Common myeloid progenitor, CD34-positive (primary cell): Measurements from ENCODE around the gene STT3B.
A peak's percentile ranks its signal among the peaks of the same experiment; 100 is the strongest.

Source experiments
- CTCF ChIA-PET: fragments of 350-600 bp; sonication (Branson Sonifier 250); formaldehyde crosslinking; loops from one replicate; lab custom pipeline; 2021; ENCODE audit warnings: antibody characterized with exemption; lab: Charles Lee
- POLR2A ChIA-PET: fragments of 350-600 bp; sonication (Branson Sonifier 250); formaldehyde crosslinking; loops from one replicate; lab custom pipeline; 2021; ENCODE audit warnings: antibody characterized with exemption; lab: Charles Lee
- DNase-seq, 3 donors: peaks; one replicate each; pipeline versions ENCODE4 v3.0.0 to v3.0.0-alpha.2; 2013
- H3K27ac ChIP-seq, 2 experiments: 1 replicate in 1 of 2; 2 replicates in 1 of 2; pipeline ENCODE4 v1.7.0; 2013; ENCODE audit warnings: inconsistent platforms in 2 of 2, low read length in 2 of 2, mild to moderate bottlenecking in 2 of 2, low read depth in 1 of 2, moderate library complexity in 1 of 2; ENCODE audit not compliant: severe bottlenecking in 2 of 2, insufficient read depth in 1 of 2, poor library complexity in 1 of 2
- H3K27me3 ChIP-seq, 5 experiments: replicated peaks in 2 of 5; 1 replicate in 3 of 5; 2 replicates in 2 of 5; pipeline versions ENCODE4 v1.6.1 to v1.7.0; 2013; ENCODE audit warnings: low read length in 4 of 5, mild to moderate bottlenecking in 2 of 5, moderate library complexity in 2 of 5, inconsistent platforms in 1 of 5; ENCODE audit not compliant: insufficient read depth in 5 of 5, control insufficient read depth in 4 of 5
- H3K36me3 ChIP-seq, 4 experiments: 1 replicate in 2 of 4; 2 replicates in 2 of 4; pipeline versions ENCODE4 v1.6.1 to v1.7.0; 2013; ENCODE audit warnings: low read length in 3 of 4, control low read depth in 1 of 4, mild to moderate bottlenecking in 1 of 4; ENCODE audit not compliant: control insufficient read depth in 4 of 4, insufficient read depth in 4 of 4
- H3K4me1 ChIP-seq, 4 experiments: 1 replicate in 3 of 4; 2 replicates in 1 of 4; pipeline versions ENCODE4 v1.6.1 to v1.7.1; 2013; ENCODE audit warnings: low read length in 3 of 4, mild to moderate bottlenecking in 3 of 4, control low read depth in 1 of 4, inconsistent platforms in 1 of 4, moderate library complexity in 1 of 4; ENCODE audit not compliant: control insufficient read depth in 4 of 4, insufficient read depth in 4 of 4; ENCODE audit errors: control extremely low read depth in 1 of 4
- H3K4me3 ChIP-seq, 7 experiments: 1 replicate in 4 of 7; 2 replicates in 3 of 7; pipeline versions ENCODE4 v1.5.1 to v1.7.0; 2013; ENCODE audit warnings: mild to moderate bottlenecking in 7 of 7, low read length in 6 of 7, moderate library complexity in 6 of 7, inconsistent platforms in 2 of 7, low read depth in 2 of 7, control low read depth in 1 of 7; ENCODE audit not compliant: insufficient read depth in 4 of 7, control insufficient read depth in 1 of 7; ENCODE audit errors: extremely low read depth in 1 of 7
- H3K9me3 ChIP-seq, 5 experiments: 1 replicate in 4 of 5; 2 replicates in 1 of 5; pipeline versions ENCODE4 v1.6.1 to v1.7.1; 2013; ENCODE audit warnings: low read length in 4 of 5, mild to moderate bottlenecking in 2 of 5, inconsistent platforms in 1 of 5, low read depth in 1 of 5, moderate library complexity in 1 of 5; ENCODE audit not compliant: control insufficient read depth in 4 of 5, insufficient read depth in 2 of 5; ENCODE audit errors: control extremely low read depth in 1 of 5
- WGBS: methylation state at CpG from one replicate; pipeline ENCODE4 v1.1.5; 2013; ENCODE audit not compliant: insufficient coverage; 5-methylcytosine and 5-hydroxymethylcytosine counted together

The STT3B gene

DNA sequence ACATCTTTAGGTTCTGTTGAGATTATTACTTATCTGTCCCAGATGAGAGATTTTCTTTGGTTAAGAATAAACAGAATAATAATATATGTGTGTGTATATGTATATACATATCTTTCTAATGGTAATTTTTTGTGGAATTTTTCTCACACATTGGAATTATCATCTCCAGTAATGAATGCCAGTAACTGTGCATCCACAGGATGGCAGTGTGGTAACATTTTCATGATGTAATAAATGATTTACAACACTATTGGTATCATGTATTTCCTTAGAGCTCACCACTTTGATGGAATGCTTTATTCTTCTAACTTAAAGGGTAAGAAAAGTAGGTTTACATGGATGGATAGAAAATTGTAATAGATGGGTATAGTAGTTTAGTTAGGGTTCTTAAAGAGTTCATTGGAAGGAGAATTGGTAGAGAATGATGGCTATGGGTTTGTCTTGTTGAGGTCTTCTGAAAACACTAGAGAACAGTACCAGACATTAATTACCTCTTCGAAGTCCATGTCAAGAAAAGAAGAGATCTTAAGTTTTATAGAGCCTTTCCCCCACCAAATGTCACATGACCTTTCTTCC, 78.1 kb downstream of the STT3B start:
- WGBS = no CpG with 5 or more reads among the region's 1 CpG
- peak; percentile 28 to 70 (median 69) for DNase-seq
- CTCF ChIA-PET = interaction anchor here (1.1 to 1.5 kb wide), 3 partner anchors 10 to 155 kb away, joined by 3 to 5 read pairs (median 3); no protein-coding TSS in a partner anchor

DNA sequence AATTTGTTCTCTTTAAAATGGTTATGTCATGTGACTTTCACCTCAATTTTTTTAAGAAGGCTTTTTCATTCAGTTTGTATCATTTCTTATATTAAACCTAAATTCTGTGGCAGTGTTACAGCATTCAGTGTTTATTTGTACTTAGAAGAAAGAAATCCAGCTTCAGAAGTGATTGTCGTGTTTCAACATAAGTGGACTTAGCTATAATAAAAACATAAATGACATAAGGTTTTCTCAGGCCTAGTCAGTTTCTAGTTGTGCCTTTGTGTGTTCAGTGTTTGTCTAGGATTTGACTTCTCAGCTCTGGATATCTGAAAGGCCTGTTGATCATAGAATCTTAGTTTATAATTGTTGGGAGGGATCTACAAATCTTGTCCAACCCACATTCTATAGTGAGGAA, 80.5 kb downstream of the STT3B start:
- no peaks in the 10 kb centered on the region for H3K9me3 ChIP-seq
- no peaks in the 10 kb centered on the region for H3K27me3 ChIP-seq
- no peak overlapping the region for H3K4me3 ChIP-seq
- H3K36me3 ChIP-seq = peaks cover 5 to 20% (median 6%) of the 10 kb centered on the region in 4 experiments
- H3K4me1 ChIP-seq = peaks cover 0 to 10% (median 0%) of the 10 kb centered on the region in 4 experiments
- DNase-seq = no peak
- POLR2A ChIA-PET = interaction anchor here (0.6 kb wide), 1 partner anchor 58 kb away, joined by 3 read pairs; no protein-coding TSS in a partner anchor
- CTCF ChIA-PET = interaction anchor here (0.8 to 1.8 kb wide), 6 partner anchors 11 to 155 kb away, joined by 3 to 7 read pairs (median 4); no protein-coding TSS in a partner anchor
- WGBS = no CpG with 5 or more reads among the region's 1 CpG
- no peak overlapping the region for H3K27ac ChIP-seq

More for the DNA sequence above, 78.1 kb downstream of the STT3B start:
- H3K4me1 ChIP-seq = peaks cover 0 to 10% (median 0%) of the 10 kb centered on the region in 4 experiments
- peaks cover 0 to 17% (median 13%) of the 10 kb centered on the region in 5 experiments for H3K9me3 ChIP-seq
- peaks cover 8 to 28% (median 20%) of the 10 kb centered on the region in 4 experiments for H3K36me3 ChIP-seq
- H3K27me3 ChIP-seq = no peaks in the 10 kb centered on the region
- no peak overlapping the region for H3K4me3 ChIP-seq
- POLR2A ChIA-PET = no interaction called here
- H3K27ac ChIP-seq = no peak overlapping the region

DNA sequence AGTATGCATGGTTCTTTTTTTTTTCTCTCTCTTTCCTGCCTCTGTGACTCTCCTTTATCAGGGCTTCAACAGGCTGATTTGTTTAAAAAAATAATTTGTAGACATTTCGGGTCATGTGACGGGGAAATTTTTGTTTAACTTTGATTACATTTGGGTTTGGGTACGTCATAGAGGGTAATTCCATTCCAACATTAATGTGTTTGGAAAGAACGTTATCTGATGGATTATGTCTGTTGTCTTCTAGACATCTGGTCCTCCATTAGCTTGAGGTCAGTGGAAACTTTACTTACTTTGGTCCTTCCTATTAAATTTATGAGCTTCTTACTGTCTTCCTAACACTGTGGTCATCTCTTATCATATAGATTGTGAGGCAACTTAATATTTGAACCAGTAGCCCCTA, 80.9 kb downstream of the STT3B start:
- Histone ChIP-seq H3K36me3 (peaks cover 5 to 23% (median 7%) of the 10 kb centered on the region in 4 experiments), H3K4me3 (no peak overlapping the region), H3K27ac (no peak overlapping the region), H3K27me3 (no peaks in the 10 kb centered on the region), H3K4me1 (peaks cover 0 to 8% (median 0%) of the 10 kb centered on the region in 4 experiments), H3K9me3 (no peaks in the 10 kb centered on the region)
- ChIA-PET POLR2A (interaction anchor here (0.6 kb wide), 1 partner anchor 59 kb away, joined by 3 read pairs; no protein-coding TSS in a partner anchor), CTCF (interaction anchor here (0.8 to 1.8 kb wide), 5 partner anchors 11 to 155 kb away, joined by 3 to 7 read pairs (median 3); no protein-coding TSS in a partner anchor)
- DNase-seq = no peak
- WGBS = 100% methylated on average over 3 of the region's 4 CpGs

DNA sequence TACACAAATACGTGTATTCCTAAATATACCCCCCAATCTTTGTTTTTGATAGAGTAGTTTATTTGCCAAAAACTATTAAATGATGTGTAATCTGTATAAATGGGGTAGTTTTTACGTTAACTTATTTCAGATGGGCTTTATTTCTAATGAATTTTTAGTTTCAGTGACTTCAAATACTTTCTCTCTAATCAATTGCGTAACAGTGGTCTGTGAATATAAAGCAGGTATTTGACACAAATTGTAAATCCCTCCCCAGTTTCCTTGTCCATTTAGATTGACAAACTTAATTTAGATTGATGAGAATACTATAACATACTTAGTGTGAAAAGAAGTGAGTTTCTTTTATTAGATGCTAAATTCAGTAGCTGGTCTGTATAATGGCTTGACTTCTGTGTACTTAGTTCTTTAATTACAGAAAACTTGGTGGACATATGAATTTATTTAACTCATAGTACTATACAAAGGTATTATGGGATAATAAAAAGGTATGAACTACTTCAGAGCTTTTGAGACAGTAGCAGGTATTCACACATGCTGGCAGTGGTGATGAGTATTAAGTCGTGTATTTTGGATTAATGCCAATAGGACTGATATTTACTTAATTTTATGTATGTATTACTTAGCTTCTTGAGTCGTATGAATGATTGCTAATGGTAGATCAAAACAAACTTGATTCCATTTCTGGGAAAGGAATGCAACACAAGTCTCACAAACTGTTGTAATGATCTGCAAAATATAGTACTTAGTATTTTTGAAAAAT, 81.6 kb downstream of the STT3B start:
- WGBS = 100% methylated on average over 1 of the region's 5 CpGs
- Histone ChIP-seq H3K27me3 (no peaks in the 10 kb centered on the region), H3K4me1 (peaks cover 0 to 5% (median 0%) of the 10 kb centered on the region in 4 experiments), H3K9me3 (no peaks in the 10 kb centered on the region), H3K36me3 (peaks cover 5 to 29% (median 12%) of the 10 kb centered on the region in 4 experiments), H3K4me3 (no peak overlapping the region), H3K27ac (no peak overlapping the region)
- ChIA-PET CTCF (interaction anchor here (0.7 to 1.8 kb wide), 2 partner anchors 19 to 154 kb away, joined by 3 to 5 read pairs; no protein-coding TSS in a partner anchor), POLR2A (interaction anchor here (0.6 kb wide), 1 partner anchor 86 kb away, joined by 3 read pairs; no protein-coding TSS in a partner anchor)
- no peak for DNase-seq

DNA sequence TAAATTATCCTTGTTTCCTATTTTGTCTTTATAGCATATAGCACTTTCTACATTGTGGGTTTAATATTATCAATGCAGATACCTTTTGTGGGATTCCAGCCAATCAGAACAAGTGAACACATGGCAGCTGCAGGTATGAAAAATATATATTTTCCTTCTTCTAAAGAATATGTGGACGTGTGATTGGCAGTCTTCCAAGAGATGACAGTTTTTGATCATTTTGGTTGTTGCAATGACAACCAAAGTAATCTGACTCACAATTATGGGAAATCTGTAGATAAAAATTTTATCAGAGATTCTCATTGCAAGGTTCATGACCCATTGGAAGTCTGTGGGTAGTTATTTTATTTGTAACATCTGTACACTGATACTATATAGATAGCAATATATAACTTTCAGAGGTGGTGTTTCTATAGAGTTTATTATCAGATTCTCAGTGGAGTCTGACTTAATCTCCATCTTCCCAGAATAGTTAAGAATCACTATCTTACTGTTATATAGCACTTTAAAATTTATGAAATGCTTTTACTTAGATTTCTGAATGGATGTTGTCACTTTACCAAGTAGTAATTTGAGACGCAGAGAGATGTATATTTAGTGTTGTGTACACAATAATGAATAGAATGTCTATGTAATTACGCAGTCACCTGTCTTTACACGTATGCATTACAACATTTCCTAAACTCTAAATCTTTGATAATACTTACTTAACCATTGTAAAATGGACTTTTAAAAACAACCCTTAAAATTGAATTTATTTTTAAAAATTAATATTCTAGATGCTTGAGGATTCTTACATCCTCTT, 82.5 kb downstream of the STT3B start:
- Histone ChIP-seq H3K27me3 (no peaks in the 10 kb centered on the region), H3K4me3 (no peak overlapping the region), H3K9me3 (no peaks in the 10 kb centered on the region), H3K27ac (no peak overlapping the region), H3K36me3 (peaks cover 4 to 36% (median 12%) of the 10 kb centered on the region in 4 experiments), H3K4me1 (peaks cover 0 to 5% (median 0%) of the 10 kb centered on the region in 4 experiments)
- CTCF ChIA-PET = no interaction called here
- no CpG with 5 or more reads among the region's 4 CpGs for WGBS
- DNase-seq = no peak
- POLR2A ChIA-PET = interaction anchor here (0.6 kb wide), 1 partner anchor 85 kb away, joined by 3 read pairs; no protein-coding TSS in a partner anchor

DNA sequence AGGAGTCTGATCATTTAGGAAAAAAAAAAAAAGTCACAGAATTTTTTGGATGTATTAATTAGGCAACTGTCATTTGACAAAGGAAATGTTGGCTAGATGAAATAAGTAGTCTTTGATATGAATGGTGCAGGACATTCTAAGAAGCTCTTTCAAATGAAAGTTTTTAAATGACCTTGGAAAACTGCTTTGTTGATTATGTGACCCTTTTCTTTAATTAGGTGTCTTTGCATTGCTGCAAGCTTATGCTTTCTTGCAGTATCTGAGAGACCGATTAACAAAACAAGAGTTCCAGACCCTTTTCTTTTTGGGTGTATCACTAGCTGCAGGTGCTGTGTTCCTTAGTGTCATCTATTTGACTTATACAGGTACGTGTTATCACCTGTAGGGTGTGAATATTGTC, 84.0 kb downstream of the STT3B start:
- ChIA-PET CTCF (interaction anchor here (1.1 kb wide), 1 partner anchor 9 kb away, joined by 4 read pairs; no protein-coding TSS in a partner anchor), POLR2A (no interaction called here)
- H3K4me3 ChIP-seq = no peak overlapping the region
- H3K27me3 ChIP-seq = no peaks in the 10 kb centered on the region
- peaks cover 0 to 10% (median 4%) of the 10 kb centered on the region in 4 experiments for H3K4me1 ChIP-seq
- no peak for DNase-seq
- peaks cover 4 to 39% (median 18%) of the 10 kb centered on the region in 4 experiments for H3K36me3 ChIP-seq
- WGBS = 100% methylated on average over 1 of the region's 2 CpGs
- no peak overlapping the region for H3K27ac ChIP-seq
- no peaks in the 10 kb centered on the region for H3K9me3 ChIP-seq
